Measurements from ENCODE around the gene RNF26. TPM values are rescaled to one million over a fixed set of nuclear protein-coding genes. Genes with fewer than 3 reads are reported as not detected.

RNF26 gene
- polyA plus RNA-seq, 1 donor: 16.2 TPM

Other genes with a start within 250 kb of the RNF26 start
- 19.7 TPM for gene HMBS, start 249.6 kb upstream of the RNF26 start, polyA plus RNA-seq (ENCODE audit: insufficient read length)
- 28.9 TPM for gene DPAGT1, start 232.7 kb upstream of the RNF26 start, polyA plus RNA-seq (ENCODE audit: insufficient read length)
- gene C2CD2L, start 227.2 kb upstream of the RNF26 start, polyA plus RNA-seq (ENCODE audit: insufficient read length): 8.0 TPM
- gene HINFP, start 212.9 kb upstream of the RNF26 start, polyA plus RNA-seq (ENCODE audit: insufficient read length): 21.8 TPM
- gene ABCG4, start 185.5 kb upstream of the RNF26 start, polyA plus RNA-seq (ENCODE audit: insufficient read length): 0.34 TPM
- gene NLRX1, start 165.8 kb upstream of the RNF26 start, polyA plus RNA-seq (ENCODE audit: insufficient read length): 14.6 TPM
- gene NHERF4, start 149.1 kb upstream of the RNF26 start, polyA plus RNA-seq (ENCODE audit: insufficient read length): not detected
- 13.4 TPM for gene CBL, start 128.2 kb upstream of the RNF26 start, polyA plus RNA-seq (ENCODE audit: insufficient read length)
- gene MCAM, start 17.4 kb upstream of the RNF26 start, polyA plus RNA-seq (ENCODE audit: insufficient read length): 220 TPM
- gene C1QTNF5, start 6.4 kb downstream of the RNF26 start, polyA plus RNA-seq (ENCODE audit: insufficient read length): 27.6 TPM
- gene MFRP, start 12.2 kb downstream of the RNF26 start, polyA plus RNA-seq (ENCODE audit: insufficient read length): not detected
- gene USP2, start 47.2 kb downstream of the RNF26 start, polyA plus RNA-seq (ENCODE audit: insufficient read length): 60.0 TPM
- 98.7 TPM for gene THY1, start 88.6 kb downstream of the RNF26 start, polyA plus RNA-seq (ENCODE audit: insufficient read length)